Measurements from ENCODE around the gene SLC4A5.
"Not testable (repeated sequence)": the region's sequence is repeated elsewhere in the genome, so short reads cannot be mapped to it uniquely, and the experiment has no call there.

SLC4A5 gene

DNA sequence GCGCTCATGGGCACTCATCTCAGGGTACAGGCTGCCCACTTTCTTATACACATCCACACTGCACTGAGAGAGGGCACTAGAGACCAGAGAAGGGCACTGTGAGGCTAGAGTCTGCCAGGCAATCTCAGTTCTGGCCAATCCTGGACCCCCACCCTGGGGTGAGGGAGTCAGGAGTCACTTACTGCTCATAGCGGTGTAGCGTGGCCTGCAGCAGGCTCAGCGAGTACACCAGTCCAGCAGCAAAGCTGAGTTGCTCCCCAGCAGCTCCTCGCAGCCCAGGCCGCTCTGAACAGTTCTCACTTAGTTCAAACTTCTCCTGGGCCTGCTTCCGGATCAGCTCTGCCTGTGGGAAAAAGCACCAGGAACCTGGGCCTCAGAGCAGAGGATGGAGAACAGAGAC is 24.6 kb upstream of the SLC4A5 start:
- DNase-seq (ENCODE audit: low read depth), result no peak

DNA sequence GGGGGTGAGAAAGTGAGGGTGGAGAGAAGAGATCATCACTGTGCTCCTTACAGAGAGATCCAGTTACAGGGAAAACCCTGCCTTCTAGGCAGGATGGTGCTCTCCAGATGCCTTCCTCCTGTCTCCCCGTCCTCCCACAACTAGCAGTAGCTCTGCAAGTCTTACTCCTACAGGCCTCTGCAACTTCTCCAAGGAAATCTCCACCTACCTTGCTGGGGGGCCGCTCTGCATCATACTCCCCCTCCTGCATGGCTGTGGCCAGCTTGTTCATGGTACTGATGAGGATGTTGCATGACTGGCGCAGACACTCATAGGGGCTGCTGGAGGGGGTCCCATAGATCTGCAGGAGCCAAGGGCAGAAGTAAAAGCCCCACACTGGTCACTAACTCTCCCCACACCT is 22.8 kb upstream of the SLC4A5 start:
- no peak for DNase-seq (ENCODE audit: low read depth)

DNA sequence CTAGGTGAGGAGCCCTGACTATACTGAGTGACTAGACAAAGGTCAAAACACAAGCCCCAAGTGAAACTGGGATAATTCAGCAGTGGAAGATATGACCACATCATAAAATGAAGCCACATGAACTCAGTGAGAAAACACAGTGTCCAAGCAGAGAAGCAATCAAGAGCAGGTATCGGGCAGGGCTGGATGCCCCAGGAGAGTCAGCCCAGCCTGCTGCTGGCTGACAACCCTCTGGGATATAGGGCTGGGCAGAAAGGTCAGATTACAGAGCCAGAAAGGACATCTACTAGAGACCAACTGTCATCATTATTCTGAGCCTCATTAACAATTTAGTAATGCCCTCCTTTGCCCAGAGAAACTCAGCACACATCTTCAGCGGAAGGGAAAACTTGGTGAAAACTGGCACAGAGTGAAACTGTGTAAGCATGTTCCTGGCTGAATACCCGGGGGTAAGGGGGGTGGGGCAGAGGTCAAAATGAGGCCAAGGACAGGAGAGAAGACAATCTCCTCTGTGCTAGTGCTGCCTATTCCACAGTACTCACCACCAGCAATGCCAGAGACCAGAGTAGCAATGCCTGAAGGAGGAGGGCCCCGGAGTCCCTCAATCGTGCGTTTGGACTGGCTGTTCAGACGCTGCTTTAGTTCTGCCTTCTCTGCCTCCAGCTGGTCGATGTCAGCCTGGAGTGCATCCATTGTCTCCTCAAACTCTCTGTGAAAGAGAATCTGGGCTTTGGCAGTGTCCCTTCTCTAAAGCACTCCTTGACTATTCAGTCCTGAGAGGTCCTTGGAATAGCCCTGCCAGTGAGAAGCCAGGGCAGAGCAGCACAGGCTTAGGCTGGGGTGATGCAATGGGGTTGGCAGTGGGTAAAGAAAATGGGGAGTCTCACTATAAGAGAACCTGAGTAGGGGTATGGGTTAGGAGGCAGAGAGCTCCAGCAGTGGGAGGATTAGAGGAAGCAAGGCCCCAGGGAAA is 21.6 kb upstream of the SLC4A5 start:
- no peak for DNase-seq (ENCODE audit: low read depth)

DNA sequence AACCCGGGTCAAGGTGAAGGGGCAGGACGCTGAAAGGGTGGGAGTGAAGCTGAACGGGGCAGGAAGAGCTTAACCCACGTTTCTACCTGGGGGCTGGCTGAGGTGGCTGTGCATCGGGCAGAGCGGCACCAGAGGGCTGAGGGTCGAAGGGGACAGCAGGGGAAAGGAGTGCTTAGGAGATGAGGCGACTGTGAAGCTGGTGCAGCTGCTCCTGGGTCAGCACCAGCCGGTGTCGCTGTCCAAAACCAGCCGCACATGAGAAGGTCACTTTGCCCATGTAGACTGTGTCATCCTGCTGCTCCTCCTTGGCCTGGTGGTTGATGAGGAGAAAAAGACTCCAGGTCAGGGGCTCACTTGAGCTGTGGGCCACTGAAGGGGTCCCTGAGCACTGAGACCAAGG is 18.1 kb upstream of the SLC4A5 start:
- no peak for DNase-seq (ENCODE audit: low read depth)

DNA sequence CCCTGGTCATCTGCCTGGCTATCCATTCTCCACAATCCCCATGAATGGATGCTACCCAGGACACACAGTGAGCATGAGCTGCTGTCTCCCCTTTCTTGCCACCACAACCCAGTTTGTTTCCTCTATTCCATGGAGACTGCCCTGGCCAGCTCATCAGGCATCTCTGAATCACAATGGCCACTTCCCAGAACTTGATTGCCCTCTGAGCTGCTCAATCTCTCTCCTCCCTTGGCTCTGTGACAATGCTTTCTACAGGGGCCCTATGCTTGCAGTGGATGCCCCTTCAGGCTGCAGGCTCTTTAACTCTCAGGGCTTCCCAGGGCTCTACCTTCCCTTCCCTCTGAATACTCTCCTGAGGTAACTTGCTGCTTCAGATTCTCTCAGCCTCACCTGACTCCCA is 14.4 kb upstream of the SLC4A5 start:
- DNase-seq (ENCODE audit: low read depth), result no peak

DNA sequence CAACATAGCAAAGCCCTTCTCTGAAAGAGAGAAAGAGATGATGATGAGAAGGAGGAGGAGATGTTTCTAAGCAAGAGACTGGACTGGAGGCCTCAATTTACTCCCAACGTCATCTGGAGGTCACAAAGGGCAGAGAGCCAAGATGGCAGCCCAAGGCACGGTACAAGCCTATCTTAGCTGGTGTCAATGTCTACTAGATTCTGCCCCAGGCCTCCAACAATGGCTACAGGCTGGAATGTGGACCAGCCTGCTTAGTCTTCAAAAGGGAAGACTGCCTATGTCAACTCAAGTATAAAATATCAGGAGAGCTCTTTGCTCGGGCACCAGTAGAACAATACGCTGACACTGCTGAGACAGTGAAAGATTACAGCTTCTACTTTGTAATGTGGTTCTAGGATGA is 6.7 kb upstream of the SLC4A5 start:
- DNase-seq (ENCODE audit: low read depth), result no peak

DNA sequence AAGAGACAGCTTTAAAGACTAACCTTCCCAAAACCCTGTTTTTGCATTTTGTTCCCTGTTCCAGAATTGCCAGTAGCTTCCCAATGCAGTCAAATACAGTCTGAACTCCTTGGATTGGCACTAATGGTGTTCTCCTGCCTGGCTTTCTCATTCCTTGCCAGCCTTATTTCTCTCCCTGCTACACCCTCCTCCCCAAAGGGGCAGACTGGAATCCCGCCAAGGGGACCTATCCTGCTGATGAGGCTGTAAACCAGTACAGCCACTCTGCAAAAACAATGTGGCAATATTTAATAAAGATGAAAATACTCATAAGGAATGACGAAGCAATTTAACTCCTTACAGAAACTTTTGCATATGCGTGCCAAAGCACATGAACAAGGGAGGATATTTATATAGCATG is 4.5 kb upstream of the SLC4A5 start:
- DNase-seq (ENCODE audit: low read depth), result no peak

DNA sequence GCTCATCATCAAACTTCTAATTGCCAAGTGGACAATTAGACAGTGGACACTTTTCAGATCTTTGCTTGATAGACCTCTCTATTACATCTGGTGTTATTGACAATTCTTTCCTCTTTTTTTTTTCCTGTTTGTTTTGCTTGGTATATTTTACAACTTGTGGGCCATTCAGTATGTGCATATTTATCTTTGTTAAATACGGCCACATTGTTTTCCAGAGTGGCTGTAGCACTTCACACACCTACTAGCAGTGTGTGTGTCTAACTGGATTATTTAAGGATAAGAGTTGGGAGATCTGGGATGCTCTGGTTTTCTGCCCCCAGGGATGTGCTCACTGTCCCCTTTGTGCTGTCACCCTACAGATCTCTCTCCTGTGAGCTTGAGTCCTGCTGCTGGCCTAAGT is 4.1 kb upstream of the SLC4A5 start:
- DNase-seq (ENCODE audit: low read depth), result no peak

DNA sequence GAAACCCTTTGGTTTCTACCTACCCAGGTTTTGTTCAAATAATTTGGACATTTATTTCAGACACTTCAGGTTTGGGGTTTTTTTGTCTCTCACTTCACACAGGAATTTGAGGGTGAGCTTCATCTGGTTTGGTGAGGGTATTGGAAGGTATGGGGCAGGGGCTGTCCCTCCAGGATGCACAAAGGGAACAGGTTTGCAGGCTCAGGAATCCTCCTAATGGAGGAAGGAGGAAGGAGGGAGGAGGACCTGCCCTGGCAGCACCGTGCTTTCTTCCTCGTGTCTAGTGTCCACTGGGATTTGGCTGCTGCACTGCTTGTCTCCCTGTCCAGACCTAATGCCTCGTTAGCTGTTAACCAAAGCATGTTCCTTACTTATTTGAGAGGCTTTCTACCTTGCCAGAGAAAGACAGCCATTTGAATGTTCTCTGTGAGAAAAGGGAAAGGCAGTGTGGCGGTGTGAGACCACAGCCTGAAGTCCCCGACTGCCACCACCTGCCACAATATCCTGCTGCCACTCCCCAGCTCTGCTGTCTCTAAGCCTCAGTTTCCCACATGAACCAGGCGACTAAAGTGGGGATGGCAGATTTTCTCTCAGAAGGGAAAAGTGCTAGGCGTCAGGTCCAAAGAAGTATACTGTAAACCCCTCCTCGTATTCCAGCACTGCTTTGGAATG is 2.2 kb upstream of the SLC4A5 start:
- no peak for DNase-seq (ENCODE audit: low read depth)

DNA sequence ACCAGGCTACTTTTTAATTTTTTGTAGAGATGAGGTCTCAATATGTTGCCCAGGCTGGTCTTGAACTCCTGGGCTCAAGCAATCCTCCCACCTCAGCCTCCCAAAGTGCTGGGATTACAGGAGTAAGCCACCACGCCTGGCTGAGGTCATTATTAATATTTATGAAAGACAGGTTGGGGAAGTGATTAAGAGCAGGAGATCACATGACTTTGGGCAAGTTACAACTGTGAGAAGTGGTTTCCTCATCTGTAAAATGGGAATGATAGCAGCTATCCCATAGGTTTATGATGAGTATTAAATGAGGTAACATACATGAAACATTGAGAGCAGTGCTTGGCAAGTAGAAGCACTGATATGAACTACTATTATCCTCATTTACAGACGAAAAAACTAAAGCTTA is 7.0 kb downstream of the SLC4A5 start:
- DNase-seq (ENCODE audit: low read depth), result not testable (repeated sequence)

DNA sequence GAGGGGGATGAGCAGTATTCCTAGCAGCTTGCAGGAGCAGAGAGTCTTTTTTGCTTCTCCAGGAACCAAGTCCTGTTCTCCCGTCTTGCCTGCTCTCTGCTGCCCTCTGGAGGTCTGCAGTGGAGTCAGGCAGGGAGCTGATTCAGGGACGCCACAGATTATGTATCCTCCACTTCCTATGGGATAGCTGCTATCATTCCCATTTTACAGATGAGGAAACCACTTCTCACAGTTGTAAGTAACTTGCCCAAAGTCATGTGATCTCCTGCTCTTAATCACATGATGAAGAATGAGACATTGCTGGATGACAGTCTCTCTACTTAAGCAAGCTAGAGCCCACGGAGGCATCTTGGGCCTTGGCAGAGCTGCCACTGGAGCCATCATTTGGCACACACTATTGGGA is 8.3 kb downstream of the SLC4A5 start:
- DNase-seq (ENCODE audit: low read depth), result peak; percentile 61

DNA sequence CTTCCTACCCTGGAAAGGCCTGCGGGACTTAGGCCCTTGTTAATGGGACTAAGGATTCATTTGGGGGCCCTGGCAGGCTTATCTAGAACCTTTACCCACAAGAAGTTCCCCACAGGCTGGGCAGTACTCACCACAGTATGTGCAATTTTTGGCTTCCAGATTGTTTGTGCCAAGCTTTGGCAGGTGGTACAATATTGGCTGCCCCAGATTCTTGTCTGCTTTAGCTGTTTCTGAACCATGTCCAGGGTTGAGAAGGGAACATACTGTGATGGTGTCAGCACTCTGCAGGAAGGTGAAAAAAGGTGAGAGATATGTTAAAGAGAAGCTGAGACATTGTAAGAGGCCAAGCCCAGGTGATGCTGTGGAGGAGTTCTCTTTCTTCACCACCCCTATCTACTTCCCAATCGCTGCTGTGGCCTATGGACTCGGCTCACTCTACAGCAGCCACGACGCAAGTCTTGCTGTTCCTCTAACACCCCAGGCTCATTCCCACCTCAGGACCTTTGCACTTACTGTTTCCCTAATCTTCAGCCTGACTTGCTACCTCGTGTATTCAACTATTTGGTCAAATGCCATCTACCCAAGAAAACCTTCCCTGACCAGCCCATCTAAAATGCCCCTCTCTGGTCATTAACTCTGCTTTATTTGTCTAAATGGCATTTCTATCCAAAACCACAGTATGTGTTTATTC is 9.2 kb downstream of the SLC4A5 start:
- DNase-seq (ENCODE audit: low read depth), result no peak

DNA sequence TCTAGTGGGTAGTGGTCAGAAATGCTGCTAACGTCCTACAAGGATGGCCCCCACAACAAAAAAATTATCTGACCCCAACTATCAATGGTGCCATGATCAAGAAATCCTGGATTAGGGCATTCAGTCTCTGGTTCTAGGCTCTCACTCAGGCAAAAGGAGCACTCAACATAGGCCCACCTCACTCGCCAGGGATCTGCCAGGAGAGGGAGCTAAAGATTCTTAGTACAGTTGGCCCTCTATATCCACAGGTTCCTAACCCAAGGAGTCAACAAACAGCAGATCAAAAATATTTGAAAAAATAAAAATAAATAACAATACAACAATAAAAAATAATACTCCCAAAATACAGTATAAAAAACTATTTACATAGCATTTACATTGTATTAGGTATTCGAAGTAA is 10.0 kb downstream of the SLC4A5 start:
- peak; percentile 45 for DNase-seq (ENCODE audit: low read depth)

DNA sequence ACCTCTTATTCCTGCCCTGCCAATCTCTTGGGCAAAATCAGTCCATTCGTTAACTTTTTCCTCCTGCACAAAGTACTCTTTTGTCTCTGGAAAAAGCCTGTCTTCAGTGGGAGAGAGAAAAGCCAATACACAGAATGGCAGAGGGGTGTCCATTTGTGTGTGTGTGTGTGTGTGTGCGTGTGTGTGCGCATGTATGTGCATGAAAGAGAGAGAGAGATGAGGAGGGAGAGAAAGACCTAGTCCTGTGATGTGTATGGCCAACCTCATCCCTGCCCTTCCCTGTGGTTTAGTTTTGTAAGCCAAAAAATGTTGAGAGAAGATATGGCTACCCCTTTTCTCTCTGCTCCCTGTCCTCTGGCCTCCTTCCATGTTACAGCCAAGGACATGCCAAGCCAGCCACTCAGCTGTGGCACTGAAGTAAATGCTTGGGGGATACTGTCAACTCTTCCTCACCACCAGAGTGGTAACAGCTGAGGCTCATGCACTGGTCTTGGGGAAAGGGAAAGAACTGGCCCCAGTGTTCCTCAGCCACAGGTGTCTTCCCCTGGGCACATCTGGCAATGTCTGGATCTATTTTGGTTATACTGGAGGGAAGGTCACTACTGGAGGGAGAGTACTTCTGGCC is 10.6 kb downstream of the SLC4A5 start:
- no peak for DNase-seq (ENCODE audit: low read depth)

DNA sequence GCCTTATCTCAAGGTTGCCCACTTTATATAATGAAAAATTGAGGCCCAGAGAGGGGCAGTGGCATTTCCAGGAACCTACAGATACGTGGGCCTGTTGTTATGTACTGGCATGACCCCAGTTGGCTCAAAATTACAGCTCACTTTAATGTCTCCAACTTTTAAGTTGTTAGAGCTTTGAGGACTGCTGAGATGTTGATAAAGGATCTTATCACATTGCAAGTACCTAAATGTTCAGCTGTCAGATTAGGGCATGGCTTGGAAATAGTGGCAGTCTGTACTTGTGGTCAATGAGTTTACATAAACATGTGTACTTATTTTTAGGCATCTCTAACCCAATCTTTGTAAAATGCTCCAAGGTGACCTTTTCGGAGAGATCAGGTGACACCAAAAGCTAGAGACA is 14.6 kb downstream of the SLC4A5 start:
- no peak for DNase-seq (ENCODE audit: low read depth)

DNA sequence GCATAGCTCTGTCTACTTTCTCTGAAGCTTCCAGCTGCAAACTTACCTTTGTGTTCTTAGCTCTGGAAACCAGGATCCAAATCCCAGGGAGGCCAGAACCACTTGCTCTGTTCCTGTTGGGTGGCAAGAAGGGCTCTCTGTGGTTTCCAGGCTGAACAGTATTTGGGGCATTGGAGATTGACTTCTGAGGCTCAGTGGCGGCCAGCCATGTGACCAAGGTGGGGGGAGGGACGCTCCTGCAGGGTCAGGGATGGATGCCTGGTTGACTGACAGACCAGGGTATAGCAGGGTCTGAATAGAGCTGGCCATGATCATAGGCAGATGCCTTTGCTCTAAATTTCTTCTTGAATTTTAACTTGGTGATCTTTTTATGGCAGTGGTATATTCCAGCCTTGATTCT is 15.1 kb downstream of the SLC4A5 start:
- no peak for DNase-seq (ENCODE audit: low read depth)

DNA sequence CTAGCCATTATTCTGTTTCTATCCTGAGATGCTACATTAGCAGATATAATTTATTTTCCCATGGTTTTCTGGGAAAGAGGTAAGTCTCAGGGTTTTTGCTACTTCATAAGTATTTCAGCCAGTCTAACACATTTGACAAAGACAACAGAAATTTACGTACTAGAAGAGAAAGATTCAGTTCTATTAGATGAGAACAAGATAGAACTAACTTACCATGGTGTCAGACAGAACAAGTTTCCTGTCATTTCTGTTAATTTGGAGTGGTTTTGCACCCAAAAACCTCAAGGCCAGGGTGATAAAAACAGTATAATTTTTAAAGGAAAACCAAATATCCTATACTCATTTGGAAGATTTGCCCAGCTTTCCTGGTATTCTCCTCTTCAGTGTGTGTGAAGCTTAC is 15.6 kb downstream of the SLC4A5 start:
- no peak for DNase-seq (ENCODE audit: low read depth)

DNA sequence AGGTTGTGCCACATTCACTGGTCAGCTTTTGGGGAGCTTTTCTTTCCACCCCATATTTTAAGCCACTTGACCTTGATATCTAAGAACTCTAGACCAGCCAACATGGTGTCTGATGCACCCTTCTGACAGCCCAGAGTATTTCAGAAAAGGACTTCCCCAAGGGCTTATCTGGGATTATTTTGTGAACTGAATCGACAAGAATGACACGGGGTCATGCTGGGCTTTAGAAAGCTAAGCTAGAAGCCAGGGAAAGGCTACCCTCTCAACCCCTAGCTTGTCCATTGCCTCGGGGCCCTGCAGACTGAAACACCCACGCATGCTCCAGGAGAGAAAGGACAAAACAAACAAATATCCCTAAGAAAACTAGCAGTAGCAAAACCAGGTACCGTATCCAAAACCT is 16.0 kb downstream of the SLC4A5 start:
- no peak for DNase-seq (ENCODE audit: low read depth)

DNA sequence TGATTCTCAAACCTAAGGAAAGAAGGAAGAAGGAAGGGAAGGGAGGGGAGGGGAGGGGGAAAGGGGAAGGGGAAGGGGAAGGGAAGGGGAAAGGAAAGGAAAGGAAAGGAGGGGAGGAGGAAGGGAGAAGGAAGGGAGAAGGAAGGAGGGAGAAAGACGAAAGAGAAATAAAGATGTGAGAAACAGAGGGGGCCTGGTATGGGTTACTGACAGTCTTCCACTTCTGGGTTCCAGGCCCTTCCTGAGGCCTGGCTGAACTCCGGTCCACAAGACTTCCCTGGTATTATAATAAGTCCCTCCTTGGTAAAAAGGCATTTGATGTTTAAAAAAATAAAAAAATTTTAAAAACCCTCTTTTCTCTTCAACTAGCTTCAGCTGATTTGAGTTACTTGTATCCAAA is 17.4 kb downstream of the SLC4A5 start:
- no peak for DNase-seq (ENCODE audit: low read depth)

DNA sequence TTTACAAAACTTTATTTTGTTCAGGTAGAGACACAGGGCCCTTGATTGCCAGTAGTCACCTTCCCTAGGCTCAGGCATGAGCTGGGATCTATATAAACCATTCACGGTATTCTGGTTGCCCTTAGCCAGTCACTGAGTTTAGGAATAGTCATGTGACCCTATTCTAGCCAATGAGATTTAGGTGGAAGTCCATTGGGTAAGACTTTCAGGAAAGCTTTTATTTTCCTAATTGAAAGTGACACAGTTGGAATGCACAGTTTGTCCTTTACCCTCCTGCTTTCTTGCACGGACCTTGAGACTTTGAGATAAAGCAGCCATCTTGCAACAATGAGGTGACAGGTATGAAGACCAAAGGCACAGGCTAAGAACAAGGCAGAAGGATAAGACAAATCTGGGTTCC is 21.5 kb downstream of the SLC4A5 start:
- DNase-seq (ENCODE audit: low read depth), result no peak

DNA sequence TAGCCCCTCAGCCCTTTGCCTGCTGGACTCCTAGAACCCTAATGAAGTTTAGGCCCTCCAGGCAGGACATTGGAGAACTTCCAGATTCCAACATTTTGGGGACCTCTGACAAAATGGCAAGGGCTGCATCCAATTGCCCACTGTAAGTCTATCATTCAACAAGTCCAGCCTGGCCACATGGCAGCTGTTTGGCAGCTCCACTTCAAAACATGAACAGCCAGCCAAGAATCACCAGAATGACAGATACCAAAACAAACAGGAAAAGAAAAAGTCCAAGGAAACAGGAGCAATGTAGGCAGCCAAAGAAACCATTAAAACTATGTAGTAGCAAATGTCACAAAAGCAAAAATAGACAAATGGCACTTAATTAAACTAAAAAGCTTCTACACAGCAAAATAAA is 25.5 kb downstream of the SLC4A5 start:
- no peak for DNase-seq (ENCODE audit: low read depth)

DNA sequence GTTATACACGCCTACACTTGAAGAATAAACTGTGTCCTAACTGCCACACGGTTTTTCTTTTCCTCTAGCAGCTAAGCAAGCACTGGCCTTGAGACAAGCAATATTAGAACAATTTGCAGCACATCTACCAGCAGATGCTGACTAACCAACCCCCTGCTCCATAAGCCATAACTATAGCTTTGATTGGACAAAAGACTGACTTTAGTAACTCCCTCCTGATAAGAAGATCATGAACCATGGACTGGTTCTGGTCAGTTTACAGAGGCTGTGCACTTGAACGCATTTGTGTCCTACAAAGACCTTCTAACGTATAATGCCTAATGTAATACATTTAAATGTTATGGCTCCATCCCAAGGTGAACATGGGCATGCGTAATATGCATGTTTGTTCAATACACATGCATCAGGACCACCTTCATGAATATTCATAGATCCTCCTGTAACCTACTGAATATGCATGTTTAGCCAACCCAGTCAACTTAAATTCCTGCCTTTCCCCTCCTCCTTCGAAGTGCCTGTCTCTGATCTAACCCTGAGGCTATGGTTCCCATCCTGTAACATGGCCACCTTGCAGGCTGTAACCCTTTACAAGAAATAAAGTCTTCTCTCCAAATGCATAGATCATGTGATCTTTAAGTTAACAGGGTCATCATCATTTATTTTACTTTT is 26.5 kb downstream of the SLC4A5 start:
- DNase-seq (ENCODE audit: low read depth), result peak; percentile 17

All from amniotic epithelial cell (primary cell).